Stimulated activated CD4-positive, alpha-beta T cell treated with anti-CD3 and anti-CD28 coated beads, TNF-alpha, amount 100 ng/mL, for 4 hours (primary cell): ENCODE measurements around the gene IGFALS.
A peak's percentile ranks its signal among the peaks of the same experiment; 100 is the strongest.

Experiments
- DNase-seq, 3 experiments: peaks; one replicate each; pipeline ENCODE4 v3.0.0-alpha.2; 2020; ENCODE audit warnings: low read depth in 3 of 3

The IGFALS gene

DNA sequence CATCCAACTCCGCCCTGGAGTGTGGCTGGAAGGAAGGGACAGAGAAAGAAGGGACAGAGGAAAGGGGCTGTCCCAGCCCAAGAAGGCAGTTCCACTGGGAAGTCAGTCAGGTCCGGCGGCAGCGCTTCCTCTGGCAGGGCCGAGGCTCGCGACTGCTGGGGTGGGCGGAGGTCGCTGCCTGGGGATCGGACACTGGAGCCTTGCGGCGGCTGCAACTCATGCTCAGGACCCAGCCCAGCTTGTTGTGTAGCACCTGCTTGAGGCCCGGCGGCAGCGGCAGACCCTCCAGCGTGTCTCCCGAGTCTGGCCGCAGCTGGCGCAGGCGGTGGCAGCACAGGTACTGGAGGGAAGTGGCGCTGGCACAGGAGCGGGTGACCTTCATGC, 16.5 kb downstream of the IGFALS start:
- no peak for DNase-seq

DNA sequence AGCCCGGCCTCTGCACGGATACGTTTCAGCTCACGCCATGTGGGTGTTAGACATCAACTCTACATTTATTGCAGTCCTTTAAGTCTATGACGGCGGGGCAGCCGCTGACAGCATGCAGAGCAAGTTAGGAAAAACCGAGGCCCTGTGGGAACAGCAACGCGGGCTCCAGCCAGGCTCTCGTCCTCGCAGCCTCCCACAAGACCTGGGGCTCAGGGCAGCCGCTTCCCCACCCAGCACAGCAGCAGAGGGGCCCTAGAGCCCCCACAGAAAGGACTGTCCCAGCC, 16.9 kb downstream of the IGFALS start:
- DNase-seq: no peak

DNA sequence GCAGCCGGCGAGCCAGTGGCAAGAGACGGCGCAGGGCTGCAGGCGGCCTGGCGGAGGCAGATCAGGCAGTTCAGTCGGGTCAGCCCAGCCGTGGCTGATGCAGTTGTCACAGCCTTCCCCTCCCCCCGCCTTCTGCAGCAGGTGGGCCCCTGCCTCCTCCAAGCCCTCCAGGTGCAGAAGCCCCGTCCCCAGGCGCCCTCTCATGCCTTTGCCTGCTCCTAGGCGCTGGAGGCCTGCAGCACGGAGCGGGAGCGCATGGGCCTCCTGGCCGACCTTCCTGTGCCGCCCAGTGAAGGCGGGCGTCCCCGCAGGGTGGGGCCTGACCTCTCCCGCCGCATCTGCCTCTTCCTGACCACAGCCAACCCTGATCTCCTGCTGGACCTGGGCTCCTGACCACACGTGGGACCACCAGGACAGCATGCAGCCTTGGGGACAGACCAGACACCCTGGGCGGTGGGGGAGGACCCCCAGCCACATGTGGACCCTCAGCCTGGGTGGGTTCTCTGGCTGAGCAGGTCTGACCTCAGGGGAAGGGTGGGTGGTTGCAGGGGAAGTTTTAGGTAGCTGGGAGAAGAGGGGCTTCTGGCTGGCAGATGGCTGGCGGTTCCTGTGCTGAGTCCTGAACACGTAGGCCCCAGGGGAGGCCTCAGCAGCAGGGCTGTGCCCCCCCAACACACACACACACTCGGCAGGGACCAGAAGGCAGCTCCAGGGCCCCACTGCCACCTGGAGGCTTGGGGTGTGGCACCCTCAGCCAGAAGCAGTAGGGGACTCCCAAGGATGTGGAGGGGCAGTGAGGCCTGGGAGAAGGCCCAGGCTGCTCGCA, 17.4 kb downstream of the IGFALS start:
- DNase-seq: no peak

DNA sequence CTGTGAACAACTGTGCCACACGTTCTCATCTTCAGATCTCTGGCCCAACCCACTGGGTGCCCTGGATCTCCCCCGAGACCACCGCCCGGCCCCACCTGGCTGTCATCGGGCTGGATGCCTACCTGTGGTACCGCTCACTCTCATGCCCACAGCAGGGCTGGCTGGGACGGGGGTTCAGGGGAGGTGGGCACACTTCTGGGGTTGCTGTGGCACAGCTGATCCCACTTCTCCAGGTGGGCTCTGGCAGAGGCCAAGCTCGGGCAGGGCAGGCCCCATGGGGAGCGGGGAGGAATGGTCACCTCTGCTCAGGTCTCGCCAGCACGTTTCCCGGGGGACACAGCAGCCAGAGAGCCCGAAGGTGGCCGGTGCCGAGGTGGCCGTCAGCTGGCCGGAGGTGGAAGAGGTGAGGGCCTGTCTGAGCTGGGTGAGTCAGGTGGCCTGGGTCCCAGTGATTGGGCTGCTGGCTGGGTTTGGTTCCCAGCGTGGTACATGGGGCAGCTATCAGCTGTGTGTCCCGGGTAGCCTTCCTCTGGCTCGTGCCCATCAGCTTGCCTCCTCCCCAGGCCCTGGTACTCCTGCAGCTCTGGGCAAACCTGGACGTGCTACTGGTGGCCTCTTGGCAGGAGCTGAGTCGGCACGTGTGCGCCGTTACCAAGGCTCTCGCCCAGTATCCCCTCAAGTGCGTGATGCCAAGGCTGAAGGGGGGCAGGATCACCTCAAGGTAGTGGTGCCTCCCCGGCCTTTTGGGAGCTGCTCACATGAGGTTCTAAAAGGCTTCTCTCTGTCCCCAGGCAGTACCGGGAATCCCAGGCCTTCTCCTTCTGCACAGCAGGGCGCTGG, 18.3 kb downstream of the IGFALS start:
- DNase-seq: no peak

DNA sequence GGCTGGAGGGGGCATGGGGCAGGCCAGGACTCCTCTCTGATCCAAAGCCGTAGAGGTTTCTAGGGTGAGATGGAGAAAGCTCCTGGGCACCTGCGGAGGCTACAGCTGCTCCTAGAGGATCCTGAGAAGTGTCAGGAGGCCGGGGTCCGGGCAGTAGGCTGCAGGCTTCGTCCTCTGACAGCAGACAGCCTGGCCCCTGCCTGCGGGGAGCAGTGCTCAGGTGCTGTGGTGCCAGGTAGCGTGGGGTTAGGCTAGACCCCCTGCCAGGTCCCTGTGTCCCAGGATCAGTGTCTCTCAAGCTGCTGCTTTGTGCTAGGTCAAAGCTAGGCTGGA, 19.1 kb downstream of the IGFALS start:
- no peak for DNase-seq

DNA sequence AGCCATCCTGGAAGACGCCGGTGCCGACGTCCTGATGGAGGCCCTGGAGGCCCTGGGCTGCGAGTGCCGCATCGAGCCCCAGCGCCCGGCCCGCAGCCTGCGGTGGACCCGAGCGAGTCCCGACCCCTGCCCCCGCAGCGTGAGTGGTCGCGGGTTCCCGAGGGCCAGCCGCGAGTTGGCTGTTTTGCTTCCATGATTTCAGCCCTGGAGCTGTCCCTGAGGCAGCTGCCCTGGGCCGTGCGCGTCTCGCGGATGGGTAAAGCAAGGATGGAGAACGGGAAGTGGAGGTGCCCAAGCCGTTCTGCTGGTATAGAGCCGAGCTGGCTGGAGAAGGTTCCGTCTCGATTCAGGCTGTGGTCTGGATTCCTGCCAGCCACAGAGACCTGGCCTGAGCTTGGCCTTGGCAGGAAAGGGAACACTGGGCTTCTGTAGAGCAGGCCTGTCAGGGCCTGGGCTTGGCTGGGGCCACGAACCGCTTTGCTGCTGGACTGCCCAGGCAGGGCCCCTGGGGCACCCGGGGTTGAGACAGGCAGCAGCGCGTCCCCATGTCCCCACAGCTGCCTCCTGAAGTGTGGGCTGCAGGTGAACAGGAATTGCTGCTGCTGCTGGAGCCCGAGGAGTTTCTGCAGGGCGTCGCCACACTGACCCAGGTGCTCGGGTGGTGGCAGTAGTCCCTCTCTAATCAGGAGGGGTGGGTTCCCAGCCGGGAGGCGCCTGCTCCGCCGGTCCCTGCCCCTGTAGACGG, 19.6 kb downstream of the IGFALS start:
- no peak for DNase-seq

DNA sequence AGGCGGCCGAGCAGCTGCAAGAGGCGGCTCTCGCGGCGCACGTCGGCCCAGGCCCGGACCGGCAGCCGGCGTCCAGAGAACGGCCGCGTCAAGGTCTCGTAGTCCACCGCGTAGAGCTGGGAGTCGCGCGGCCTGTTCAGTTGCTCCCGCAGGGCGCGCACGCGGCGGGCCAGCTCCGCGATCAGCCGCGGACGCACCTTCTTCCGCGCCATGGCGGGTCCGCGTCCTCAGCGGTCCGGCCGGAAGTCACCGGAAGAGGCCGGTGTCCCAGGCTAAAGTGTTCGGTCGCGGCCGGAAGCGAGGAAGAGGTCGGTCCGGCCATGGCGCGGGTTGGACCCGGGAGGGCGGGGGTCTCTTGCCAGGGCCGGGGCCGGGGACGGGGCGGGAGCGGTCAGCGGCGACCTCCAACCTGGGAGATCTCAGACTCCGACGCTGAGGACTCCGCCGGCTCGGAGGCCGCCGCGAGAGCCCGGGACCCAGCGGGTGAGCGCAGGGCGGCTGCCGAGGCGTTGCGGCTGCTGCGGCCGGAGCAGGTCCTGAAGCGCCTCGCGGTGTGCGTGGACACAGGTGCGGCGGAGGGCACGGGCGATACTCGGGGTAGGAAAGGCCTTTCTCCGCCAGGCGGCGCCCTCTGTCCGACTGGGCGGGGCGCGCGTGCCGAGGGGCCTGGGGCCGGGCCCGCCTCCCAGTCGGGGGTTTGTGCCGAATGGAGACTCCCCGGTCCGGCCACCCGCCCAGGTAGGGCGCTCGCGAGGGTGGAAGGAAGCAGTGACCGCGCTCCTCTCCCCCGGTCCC, 20.4 kb downstream of the IGFALS start, which contains the start of gene MRPS34:
MRPS34 (minus strand) TSS at position 227 of the 795 bp plus-strand sequence; CDS start at position 212, 15 bp downstream.
- DNase-seq: peak; percentile 58 to 69 (median 60)

DNA sequence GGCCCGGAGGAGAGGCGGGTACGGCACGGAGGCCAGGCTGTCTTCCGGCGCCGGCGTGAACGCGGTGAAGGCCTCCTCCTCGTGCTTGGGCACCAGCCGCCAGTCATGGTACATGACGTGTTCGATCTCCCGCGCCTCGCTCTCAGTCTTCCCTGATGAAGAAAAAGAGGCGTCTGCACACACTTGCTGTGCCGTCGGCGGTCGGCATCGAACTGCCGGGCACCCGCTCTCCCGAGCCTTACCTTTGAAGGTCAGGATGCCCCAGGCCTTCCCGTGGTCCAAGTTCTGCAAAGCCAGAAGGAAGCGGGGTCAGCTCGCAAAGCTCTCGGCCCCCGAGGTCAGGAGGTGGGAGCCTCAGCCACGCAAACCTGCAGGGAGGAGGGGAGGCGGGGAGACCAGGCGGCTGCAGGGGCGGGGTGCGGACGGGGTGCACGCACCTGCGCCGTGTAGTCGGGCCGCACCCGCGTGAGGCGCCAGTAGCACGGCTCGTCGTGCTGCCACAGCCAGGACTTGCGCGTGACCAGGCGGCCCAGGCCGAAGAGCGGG, 21.1 kb downstream of the IGFALS start, which contains the start of gene EME2:
EME2 (plus strand) TSS at position 449 of the 546 bp plus-strand sequence. CDS start 418 bp downstream, outside the sequence.
- peak in 1 of 3 experiments; percentile 32 for DNase-seq

DNA sequence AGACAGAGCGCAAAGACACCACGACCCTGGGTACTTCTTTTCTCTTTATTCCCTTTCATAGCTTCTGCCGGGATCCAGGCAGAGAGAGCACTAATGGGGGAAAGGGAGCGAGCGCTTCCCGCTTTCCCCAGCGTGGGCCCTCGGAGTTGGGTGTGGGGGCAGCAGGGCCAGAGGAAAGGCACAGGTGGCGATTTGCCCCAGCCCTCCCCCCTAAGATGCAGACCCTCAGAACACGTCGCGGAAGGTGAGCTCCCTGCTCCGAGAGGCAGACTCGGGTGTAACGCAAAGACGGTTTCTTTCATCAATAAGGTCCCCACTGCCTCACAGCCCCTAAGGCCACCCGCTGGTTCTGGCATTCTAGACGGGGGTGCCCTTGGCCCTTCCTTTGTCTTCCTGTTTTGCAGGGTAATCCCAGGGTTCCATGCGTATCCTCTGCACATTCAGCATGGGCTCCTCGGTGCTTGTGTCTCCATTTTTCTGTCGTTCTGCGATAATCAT, 21.6 kb downstream of the IGFALS start:
- DNase-seq: peak in 1 of 3 experiments; percentile 23

DNA sequence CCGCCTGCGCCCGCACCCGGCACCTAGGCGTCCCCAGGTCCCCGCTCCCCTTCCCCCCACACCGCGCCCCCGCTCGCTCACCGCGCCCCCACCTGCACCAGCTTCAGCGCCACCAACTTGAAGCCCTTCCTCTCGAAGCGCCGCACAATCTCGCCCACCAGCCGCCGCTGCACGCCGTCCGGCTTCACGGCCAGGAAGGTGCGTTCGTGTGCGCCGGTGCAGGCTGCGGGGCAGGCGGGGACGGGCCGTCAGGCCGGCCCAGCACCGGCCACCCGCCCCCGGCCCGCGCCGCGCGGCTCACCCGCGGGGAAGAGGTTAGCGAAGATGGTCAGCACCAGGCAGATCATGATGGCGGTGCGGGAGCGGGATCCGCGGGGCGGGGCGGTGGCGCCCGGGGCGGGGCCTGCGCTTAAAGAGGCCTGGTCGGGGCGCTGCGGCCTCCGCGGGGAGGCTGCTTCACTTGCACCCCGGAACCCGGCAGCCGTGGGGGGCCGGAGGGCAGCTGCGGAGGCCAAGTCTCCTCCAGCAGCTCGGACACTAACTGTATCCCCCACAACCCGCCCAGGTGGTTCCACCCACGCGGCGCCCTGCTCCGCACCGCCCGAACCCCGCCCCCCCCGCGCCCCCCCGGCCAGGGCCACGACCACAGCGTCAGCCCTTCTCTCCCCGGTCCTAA, 22.2 kb downstream of the IGFALS start, which contains the start of gene NME3:
NME3 (minus strand) TSS at position 356 of the 676 bp plus-strand sequence; CDS start at position 347, 9 bp downstream.
- peak; percentile 51 to 65 (median 61) for DNase-seq

DNA sequence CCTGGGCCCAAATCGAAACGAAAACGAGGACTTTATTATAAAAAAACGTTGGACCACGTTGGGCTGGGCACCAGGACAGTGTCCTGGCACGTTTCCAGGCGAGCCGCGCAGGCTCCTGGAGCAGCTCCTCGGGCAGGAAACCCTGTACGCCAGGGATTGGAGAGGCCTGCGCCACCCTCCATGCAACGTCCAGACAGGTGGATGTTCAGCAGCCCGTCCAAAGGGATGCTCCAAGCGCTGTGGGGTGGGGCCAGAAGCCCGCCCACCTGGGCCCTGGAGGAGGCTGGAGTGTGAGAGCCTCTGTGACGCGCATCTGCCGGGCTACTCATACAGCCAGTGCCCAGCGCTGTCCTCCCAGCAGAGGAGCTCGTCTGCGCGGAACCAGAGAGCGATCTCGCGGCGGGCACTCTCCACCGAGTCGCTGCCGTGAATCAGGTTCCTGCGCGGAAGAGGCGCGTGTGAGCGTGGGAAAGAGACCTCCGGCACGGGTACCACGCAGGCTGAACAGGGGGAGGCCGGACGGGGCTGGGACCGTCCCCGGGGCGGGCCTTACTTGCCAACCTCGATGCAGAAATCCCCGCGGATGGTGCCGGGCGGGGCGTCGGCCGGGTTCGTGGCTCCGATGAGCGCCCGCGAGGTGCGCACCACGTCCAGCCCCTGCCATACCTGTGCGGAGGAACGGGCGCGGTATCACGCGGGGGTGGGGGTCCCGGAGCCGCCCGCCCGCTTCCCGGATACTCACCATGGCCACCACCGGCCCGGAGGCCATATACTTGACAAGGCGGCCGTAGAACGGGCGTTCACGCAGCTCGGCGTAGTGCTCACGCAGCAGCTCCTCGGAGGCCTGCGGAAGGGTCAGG, 22.9 kb downstream of the IGFALS start:
- peak in 1 of 3 experiments; percentile 45 for DNase-seq

DNA sequence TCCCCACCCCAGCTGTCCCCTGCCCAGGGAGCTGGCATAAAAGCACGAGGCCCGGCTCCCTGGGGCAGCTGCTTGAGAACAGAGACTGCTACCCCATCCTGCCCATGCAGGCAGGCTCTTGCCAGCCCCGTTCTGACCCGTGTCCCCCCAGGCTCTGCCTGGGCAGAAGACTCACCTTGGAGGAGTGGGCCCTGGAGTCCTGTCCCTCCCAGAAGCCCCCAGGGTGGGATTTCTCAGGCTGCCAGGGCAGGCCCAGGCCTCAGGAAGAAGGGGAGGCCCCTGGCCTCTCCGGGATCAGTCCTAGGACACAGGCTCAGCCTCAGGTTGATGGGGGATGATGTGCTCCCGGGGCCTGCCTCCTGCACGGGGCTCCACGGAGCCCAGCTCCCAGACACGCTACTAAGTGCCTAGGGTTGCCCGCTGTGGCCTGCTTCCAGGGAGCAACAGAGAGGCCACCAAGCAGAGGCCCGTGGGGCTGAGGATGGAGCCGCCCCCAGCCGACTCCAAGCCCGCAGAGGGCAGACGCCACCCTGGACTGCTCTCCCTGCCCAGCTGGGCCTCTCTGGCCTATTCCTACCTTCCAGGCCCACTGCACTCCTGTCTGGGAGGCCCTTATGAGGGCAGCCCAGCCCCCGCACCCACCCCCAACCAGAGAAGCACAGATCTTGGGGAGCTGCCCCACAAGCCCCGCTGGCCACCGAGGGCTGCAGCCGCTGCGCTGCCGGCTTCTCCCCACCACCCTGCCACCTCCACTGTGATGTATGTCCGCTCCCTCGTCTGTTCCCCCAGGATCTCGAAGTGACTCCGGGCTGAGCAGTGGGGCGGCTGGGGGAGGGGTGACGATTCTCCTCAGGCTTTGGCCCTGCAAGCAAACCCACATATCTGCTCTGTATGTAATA, 23.9 kb downstream of the IGFALS start:
- no peak for DNase-seq

DNA sequence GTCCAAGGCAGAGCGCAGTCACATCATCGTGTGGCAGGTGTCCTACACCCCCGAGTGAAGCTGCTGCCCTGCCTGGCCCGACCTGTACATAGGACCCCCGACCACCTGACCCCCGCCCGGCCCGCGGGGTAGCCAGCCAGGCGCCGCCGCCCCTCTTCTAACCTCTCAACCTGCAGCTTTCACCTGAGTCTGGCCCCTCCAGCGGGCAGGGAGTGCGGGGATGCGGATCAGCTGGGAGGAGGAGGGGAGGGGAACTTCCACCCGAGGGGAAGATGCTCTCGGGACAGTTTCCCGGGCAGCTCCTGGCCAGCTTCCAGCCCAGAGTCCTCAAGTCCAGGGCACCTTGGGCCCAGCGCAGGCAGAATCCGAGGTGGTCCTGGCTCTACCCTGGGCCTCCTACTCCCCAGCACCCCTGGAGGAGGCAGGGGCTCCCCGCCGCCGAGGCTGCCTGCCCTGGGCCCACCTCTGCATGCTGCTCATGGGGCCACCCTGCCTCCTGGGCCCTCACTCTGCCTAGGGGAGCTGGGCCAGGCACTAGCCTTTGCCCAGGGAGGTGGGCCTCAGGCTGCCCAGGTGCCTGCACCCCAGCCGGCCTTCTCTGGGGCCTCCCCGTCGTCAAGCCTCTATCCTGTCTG, 24.6 kb downstream of the IGFALS start:
- no peak for DNase-seq

DNA sequence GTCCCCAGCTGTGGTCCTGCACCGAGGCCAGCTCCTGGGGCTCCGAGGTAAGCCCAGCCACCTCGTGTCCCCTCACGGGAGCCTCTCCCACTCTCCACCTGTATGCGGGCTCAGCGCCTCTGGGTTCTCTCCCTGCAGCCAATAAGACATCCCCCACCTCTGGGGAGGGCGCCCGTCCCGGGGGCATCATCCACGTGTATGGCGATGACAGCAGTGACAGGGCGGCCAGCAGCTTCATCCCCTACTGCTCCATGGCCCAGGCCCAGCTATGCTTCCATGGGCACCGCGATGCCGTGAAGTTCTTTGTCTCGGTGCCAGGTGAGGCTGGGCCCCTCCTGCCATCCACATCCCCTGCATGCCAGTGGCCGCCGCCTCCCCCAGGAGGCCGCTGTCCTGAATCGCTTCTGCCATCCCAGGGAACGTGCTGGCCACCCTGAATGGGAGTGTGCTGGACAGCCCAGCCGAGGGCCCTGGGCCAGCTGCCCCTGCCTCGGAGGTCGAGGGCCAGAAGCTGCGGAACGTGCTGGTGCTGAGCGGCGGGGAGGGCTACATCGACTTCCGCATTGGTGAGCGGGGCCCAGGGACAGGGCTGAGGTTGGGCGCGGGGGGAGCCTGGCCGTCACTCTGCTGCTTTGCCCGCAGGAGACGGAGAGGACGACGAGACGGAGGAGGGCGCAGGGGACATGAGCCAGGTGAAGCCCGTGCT, 25.3 kb downstream of the IGFALS start:
- no peak for DNase-seq

DNA sequence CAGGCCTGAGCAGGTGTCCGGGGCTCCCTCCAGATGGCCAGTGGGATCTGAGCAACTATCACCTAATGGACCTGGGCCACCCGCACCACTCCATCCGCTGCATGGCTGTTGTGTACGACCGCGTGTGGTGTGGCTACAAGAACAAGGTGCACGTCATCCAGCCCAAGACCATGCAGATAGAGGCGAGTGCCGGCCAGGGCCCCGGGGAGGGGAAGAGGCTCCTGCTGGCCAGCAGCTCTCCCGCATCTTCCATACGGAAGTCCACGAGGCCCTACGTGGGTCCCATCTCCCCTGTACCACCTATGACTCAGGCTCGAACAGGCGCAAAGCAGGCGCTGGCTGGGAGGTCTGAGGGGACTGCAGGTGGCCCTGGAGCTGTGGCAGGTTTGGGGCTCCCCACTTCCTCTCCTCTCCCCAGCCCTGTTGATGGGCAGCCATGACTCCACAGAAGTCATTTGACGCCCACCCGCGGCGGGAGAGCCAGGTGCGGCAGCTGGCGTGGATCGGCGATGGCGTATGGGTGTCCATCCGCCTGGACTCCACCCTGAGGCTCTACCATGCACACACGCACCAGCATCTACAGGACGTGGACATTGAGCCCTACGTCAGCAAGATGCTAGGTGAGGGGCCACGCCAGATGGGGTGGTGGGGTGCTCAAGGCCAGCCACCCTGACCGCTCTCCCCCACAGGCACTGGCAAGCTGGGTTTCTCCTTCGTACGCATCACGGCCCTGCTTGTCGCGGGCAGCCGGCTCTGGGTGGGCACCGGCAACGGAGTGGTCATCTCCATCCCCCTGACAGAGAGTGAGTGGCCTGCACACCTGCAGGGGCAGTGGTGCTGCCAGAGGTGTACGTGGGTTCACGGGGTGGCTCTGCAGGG, 26.1 kb downstream of the IGFALS start:
- no peak for DNase-seq

DNA sequence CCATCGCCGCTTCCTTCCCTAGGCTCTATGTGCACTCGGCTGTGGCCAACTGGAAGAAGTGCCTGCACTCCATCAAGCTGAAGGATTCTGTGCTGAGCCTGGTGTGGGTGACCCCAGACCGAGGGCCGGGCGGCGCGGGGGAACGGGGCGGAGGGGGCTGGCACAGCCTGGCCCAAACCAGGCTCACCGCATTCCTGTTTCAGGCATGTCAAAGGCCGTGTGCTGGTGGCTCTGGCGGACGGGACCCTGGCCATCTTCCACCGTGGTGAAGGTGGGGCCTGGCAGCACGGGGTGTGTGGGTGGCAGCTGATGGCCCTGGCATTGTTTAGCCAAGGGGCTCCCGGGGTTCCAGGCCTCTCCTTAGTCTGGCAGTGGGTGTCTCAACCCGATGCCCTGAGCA, 26.8 kb downstream of the IGFALS start:
- no peak for DNase-seq
